Measurements from ENCODE around the gene DCT. TPM values are rescaled to one million over a fixed set of nuclear protein-coding genes. Genes with fewer than 3 reads are reported as not detected.
A peak's percentile ranks its signal among the peaks of the same experiment; 100 is the strongest.

The DCT gene
- total and polyA plus RNA-seq, 2 of the 8 experiments (the other 6 are each of a cell fraction or from before 2014, with no cell fraction given): 0.02 TPM; not detected in 1

GRCh38 chr13:94494026-94494425, 14.5 kb upstream of the DCT start:
- Histone ChIP-seq H3K4me1 (replicated peaks in 1 of 4; ENCODE audit: control insufficient read depth in 3 of 4, insufficient read depth in 4 of 4, low read length in 3 of 4) (no peaks in the 10 kb centered on the region), H2BK20ac (ENCODE audit: low read length) (no peak overlapping the region), H2BK120ac (replicated peaks; ENCODE audit: low read depth, low read length) (no peak overlapping the region), H3K23ac (ENCODE audit: insufficient read length) (no peak overlapping the region), H3K14ac (ENCODE audit: insufficient read length) (no peak overlapping the region), H3K36me3 (ENCODE audit: control insufficient read depth in 2 of 4, insufficient read depth in 4 of 4, low read length in 3 of 4) (no peaks in the 10 kb centered on the region), H3K27me3 (replicated peaks in 1 of 4; ENCODE audit: control insufficient read depth in 3 of 4, extremely low read depth in 1 of 4, insufficient read depth in 3 of 4, low read length in 3 of 4) (no peaks in the 10 kb centered on the region), H4K20me1 (replicated peaks in 1 of 2; ENCODE audit: control insufficient read depth in 1 of 2, insufficient read depth in 2 of 2, low read length in 2 of 2) (no peaks in the 10 kb centered on the region), H4K91ac (replicated peaks; ENCODE audit: insufficient read length, low read length) (no peak overlapping the region), H2BK15ac (ENCODE audit: low read length) (no peak overlapping the region), H3K9me3 (ENCODE audit: insufficient read depth in 2 of 2, low read depth in 1 of 2, low read length in 1 of 2) (no peaks in the 10 kb centered on the region), H2BK12ac (ENCODE audit: low read depth, low read length) (no peak overlapping the region), H2AK5ac (ENCODE audit: low read depth, low read length) (no peak overlapping the region), H3K4me3 (ENCODE audit: extremely low read depth in 1 of 4, insufficient read depth in 2 of 4, low read depth in 3 of 4, low read length in 4 of 4) (no peak overlapping the region), H3K79me1 (ENCODE audit: low read depth, low read length) (no peaks in the 10 kb centered on the region), H3K79me2 (ENCODE audit: control insufficient read depth in 1 of 2, insufficient read depth in 2 of 2, low read length in 2 of 2) (no peaks in the 10 kb centered on the region), H4K5ac (ENCODE audit: insufficient read length, low read depth, low read length) (no peak overlapping the region), H3K4ac (replicated peaks; ENCODE audit: insufficient read length, low read depth, low read length) (no peak overlapping the region), H4K8ac (ENCODE audit: extremely low read depth, insufficient read depth, low read length) (no peak overlapping the region), H3K23me2 (ENCODE audit: low read depth, low read length) (no peaks in the 10 kb centered on the region), H2AFZ (ENCODE audit: low read length) (peak overlapping the region; percentile 75; the same call in 1 of the 2 replicates), H3K4me2 (ENCODE audit: insufficient read depth in 1 of 2, low read depth in 2 of 2, low read length in 2 of 2) (no peak overlapping the region), H3K18ac (ENCODE audit: extremely low read depth, low read length) (no peak overlapping the region), H2BK5ac (ENCODE audit: low read depth, low read length) (no peak overlapping the region), H3K9ac (replicated peaks in 1 of 4; ENCODE audit: extremely low read depth in 1 of 4, low read depth in 3 of 4, low read length in 3 of 4) (no peak overlapping the region), H3K27ac (ENCODE audit: low read depth, low read length) (no peak overlapping the region), H3K56ac (replicated peaks; ENCODE audit: insufficient read length, low read depth, low read length) (no peak overlapping the region)
- FAIRE-seq: no peak
- ChIA-PET POLR2A (ENCODE audit: partially characterized antibody) (interaction anchor here (0.8 kb wide), 1 partner anchor 56 kb away, joined by 3 read pairs; no protein-coding TSS in a partner anchor), CTCF (ENCODE audit: partially characterized antibody) (no interaction called here)
- 82% methylated on average over 2 of the region's 2 CpGs; no CpG with 5 or more reads in 1 of the 2 experiments for WGBS, 2 experiments (ENCODE audit: extremely low coverage in 1 of 2, insufficient coverage in 1 of 2, insufficient read length in 1 of 2, insufficient replicate concordance in 2 of 2, low coverage in 1 of 2, low lambda C conversion rate in 2 of 2, missing lambda C conversion rate in 1 of 2)
- no peak for DNase-seq (ENCODE audit: low read depth in 1 of 2, low spot score in 2 of 2)
- TF ChIP-seq CHD1 (IDR thresholded peaks at IDR 0.05; ENCODE audit: low read depth, low read length): no peak
- no peak for TF ChIP-seq SIRT6 (IDR thresholded peaks at IDR 0.05; ENCODE audit: low read length)
- no peak for TF ChIP-seq KDM1A (IDR thresholded peaks at IDR 0.05; ENCODE audit: borderline replicate concordance, low read length)
- TF ChIP-seq BRCA1 (IDR thresholded peaks at IDR 0.05; ENCODE audit: low read depth, low read length): no peak
- no peak for TF ChIP-seq ZNF274 (IDR thresholded peaks at IDR 0.05; ENCODE audit: borderline replicate concordance, extremely low read depth, low read length)

Measured in H1 (cell line).